Measurements from ENCODE around the gene CCR2.
"Not testable (repeated sequence)": the region's sequence is repeated elsewhere in the genome, so short reads cannot be mapped to it uniquely, and the experiment has no call there.

Gene CCR2

DNA sequence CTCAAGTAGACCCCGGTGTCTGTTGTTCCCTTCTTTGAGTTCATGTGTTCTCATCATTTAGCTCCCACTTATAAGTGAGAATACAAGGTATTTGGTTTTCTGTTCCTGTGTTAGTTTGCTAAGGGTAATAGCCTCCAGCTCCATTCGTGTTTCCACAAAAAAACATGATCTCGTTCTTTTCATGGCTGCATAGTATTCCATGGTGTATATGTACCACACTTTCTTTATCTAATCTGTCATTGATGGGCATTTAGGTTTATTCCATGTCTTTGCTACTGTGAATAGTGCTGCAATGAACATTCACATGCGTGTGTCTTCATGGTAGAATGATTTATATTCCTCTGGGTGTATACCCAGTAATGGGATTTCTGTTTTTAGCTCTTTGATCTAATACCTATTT lies 49.0 kb downstream of the CCR2 start:
- DNase-seq (ENCODE audit: low read depth in 2 of 2), result not testable (repeated sequence)

DNA sequence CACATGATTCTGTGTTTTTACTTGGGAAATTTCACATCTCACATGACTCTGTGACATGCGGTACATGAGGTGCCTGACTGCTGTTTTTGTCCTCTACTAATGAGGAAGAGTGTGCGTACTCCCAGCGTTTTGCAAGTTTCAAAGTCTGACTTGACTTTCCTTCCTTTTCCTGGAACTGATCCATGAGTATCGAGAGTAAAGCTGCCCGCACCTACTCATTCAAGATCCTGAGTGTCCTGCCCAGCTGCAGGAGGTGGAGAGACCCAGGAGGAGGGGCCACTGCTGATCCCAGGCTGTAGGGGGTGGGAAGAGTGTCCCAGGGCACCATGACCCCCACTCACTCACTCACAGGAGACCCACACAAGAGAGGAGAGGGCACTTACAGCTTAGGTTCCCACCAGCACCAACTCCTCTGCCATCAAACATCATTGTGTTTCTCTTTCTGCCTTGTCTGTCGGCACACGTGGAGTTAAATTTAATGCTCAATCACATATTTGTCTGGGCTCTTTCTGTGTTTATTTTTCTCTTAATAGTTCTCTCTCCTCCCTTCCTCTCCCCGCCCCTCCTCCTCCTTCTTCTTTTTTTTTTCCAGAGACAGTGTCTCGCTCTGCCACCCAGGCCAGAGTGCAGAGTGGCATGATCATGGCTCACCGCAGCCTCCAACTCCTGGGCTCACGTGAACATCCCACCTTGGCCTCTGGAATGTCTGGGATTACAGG lies 51.5 kb downstream of the CCR2 start:
- no peak for DNase-seq (ENCODE audit: low read depth in 2 of 2)

DNA sequence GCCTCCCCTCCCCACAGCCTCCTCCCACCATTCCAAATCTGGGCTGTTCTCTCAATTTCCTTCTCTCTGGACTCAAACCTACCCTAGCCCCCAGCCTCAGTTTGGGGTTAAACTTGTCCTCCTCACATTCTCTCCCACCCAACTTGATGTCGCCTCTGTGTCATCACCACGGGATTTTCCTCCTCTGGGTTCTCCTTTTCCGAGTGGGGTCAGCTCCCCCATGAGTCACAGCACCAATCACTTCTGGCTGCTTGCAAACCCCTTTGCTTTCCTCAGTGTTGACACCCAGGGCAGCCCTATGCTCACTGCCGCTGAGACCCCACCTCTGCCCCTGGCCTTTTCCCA lies 52.5 kb downstream of the CCR2 start:
- no peak for DNase-seq (ENCODE audit: low read depth in 2 of 2)

DNA sequence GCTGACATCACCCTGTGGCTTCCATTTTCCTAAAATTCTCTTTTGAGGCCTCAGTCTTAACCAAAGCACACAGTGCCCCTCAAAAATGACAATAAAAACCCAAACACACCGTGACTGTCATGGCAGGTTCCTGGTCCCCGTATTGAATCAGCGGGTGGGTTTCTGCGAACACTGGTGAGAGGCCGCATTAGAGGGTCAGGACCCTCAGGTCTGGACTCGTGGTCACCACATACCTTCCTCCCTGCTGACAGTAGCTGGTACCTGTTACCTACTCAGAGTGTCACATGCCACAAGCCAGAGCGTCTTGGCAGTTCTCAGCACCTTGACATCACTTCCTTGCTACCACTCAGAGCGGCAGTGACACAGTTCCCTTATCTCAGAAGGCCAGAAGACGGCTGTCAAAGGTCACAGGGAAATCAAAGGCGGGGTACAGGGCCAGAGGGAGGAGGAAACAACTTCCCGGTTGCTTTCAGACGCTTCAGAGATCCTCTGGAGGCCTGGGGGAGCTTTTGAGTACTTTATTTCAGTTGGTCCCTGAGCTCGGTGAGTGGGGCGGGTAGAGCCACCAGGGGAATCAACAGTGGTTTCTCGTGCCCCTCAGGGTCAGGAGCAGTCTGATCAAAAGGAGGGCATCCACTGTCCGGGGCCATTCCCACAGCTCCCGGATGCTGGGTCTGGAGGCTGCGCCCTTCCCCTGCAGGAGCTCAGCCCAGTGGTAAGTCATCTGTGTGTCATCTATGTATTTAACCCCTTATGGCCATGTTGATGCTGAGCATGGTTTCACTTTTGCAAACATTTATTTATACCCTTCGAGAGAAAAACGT lies 53.1 kb downstream of the CCR2 start, which contains the start of the genes CCR5AS and CCRL2:
Gene CCR5AS (minus strand): TSS at position 279 of the 824 bp plus-strand sequence.
Gene CCRL2 (plus strand): TSS at position 472 of the 824 bp plus-strand sequence. CDS start 821 bp downstream, outside the sequence.
- DNase-seq (ENCODE audit: low read depth in 2 of 2), result peak; percentile 2 to 14

DNA sequence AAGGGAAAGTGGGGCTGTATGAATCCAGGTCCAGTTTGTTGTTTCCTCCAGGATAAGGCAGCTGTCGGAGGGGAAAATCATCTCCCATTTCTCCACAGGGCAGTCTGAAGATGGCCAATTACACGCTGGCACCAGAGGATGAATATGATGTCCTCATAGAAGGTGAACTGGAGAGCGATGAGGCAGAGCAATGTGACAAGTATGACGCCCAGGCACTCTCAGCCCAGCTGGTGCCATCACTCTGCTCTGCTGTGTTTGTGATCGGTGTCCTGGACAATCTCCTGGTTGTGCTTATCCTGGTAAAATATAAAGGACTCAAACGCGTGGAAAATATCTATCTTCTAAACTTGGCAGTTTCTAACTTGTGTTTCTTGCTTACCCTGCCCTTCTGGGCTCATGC lies 54.1 kb downstream of the CCR2 start:
- DNase-seq (ENCODE audit: low read depth in 2 of 2), result no peak

DNA sequence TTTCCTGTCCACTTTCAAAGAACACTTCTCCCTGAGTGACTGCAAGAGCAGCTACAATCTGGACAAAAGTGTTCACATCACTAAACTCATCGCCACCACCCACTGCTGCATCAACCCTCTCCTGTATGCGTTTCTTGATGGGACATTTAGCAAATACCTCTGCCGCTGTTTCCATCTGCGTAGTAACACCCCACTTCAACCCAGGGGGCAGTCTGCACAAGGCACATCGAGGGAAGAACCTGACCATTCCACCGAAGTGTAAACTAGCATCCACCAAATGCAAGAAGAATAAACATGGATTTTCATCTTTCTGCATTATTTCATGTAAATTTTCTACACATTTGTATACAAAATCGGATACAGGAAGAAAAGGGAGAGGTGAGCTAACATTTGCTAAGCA lies 54.9 kb downstream of the CCR2 start:
- no peak for DNase-seq (ENCODE audit: low read depth in 2 of 2)

DNA sequence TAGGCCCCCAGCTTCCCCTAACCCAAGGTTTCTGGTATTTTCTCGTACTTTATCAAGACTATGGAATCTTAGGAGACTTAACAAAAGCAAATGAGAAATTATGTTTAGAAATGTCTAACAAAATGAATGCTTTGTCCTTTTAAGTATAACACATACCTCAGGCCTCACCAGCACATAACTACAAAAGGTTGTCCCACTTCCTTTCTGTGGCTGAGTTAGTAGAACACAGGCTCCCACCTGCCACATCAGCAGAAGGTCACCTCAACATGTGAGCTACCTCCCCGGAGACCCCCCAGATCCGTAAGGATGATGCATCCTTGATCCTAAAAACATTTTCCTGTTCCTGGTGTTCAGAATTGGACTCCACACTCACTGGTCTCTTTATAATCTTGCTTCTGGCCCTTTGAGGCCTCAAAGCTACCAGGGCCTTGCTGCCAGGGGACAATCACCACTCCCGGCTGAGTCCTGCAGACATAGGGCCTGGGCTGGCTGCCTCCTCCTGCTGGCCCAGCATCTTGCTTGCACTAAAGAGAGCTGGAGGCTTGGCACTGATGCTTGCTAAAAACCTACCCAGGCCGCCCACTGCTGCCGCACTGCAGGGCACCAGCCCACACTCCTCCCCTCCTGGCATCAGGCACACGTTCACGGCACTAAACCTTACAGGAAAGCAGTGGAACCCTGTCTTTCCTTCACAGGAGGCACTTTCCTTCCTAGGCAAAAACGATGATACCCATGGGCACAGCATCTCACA lies 56.0 kb downstream of the CCR2 start:
- no peak for DNase-seq (ENCODE audit: low read depth in 2 of 2)
